Mesothelial cell of epicardium (in vitro differentiated cells): ENCODE data around the gene SCYL2. TPM values are rescaled to one million over a fixed set of nuclear protein-coding genes. Genes with fewer than 3 reads are reported as not detected.
A peak's percentile ranks its signal among the peaks of the same experiment; 100 is the strongest.

Experiments used
- DNase-seq, 2 experiments: peaks; one replicate each; pipeline ENCODE4 v3.0.0; 2021; ENCODE audit warnings: low spot score in 2 of 2; ENCODE audit not compliant: unreplicated experiment in 2 of 2
- H3K27ac Mint-ChIP-seq: 2 replicates; pipeline ENCODE4 v1.8.0; 2021; ENCODE audit warnings: mixed read lengths
- H3K27me3 Mint-ChIP-seq: 2 replicates; pipeline ENCODE4 v1.8.0; 2021; ENCODE audit warnings: low read depth, mixed read lengths
- H3K36me3 Mint-ChIP-seq: 2 replicates; pipeline ENCODE4 v1.8.0; 2021; ENCODE audit warnings: mixed read lengths
- H3K4me1 Mint-ChIP-seq: 2 replicates; pipeline ENCODE4 v1.8.0; 2021; ENCODE audit warnings: mixed read lengths
- H3K4me3 Mint-ChIP-seq: 2 replicates; pipeline ENCODE4 v1.8.0; 2021; ENCODE audit warnings: mild to moderate bottlenecking, moderate library complexity, mixed read lengths
- H3K9me3 Mint-ChIP-seq: 2 replicates; pipeline ENCODE4 v1.8.0; 2021; ENCODE audit warnings: mixed read lengths
- CTCF ChIP-seq: fragments of 200-600 bp; sonication (generic); IDR thresholded peaks from one replicate; pipeline ENCODE4 v1.5.0; 2021; ENCODE audit warnings: antibody characterized with exemption; ENCODE audit not compliant: unreplicated experiment
- total RNA-seq: library from RNA; stranded (reverse); gene quantifications from 3 replicates; pipeline ENCODE4 v1.2.1, GENCODE V29; 2021

The SCYL2 gene
- total RNA-seq, 1 donor from 2014 or later: 55.5 TPM

DNA sequence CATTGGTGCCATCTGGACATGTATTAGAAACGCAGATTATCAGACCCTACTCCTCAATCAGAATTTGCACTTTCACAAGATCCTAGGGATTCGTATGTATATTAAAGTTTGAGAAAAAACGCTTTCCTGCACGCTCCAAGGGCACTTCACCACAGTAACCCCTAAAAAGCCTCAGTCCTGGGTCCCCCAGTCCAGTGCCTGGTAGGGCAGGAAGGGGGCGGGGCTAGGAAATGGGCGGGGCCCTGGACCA, 467 bp upstream of the SCYL2 start:
- H3K4me3 Mint-ChIP-seq: peak overlapping the region; percentile 99
- peaks cover 22% of the 10 kb centered on the region for H3K4me1 Mint-ChIP-seq
- H3K27ac Mint-ChIP-seq: peak overlapping the region; percentile 99
- H3K36me3 Mint-ChIP-seq: no peaks in the 10 kb centered on the region
- DNase-seq: peak; percentile 91 to 96
- TF ChIP-seq CTCF: no peak
- no peaks in the 10 kb centered on the region for H3K27me3 Mint-ChIP-seq
- no peaks in the 10 kb centered on the region for H3K9me3 Mint-ChIP-seq

- H3K9me3 Mint-ChIP-seq: no peaks in the 10 kb centered on the region
- H3K4me1 Mint-ChIP-seq: peaks cover 26% of the 10 kb centered on the region
- no peak for TF ChIP-seq CTCF
- H3K27ac Mint-ChIP-seq: peak overlapping the region; percentile 94
- DNase-seq: peak in 1 of 2 experiments; percentile 32
- no peaks in the 10 kb centered on the region for H3K27me3 Mint-ChIP-seq
- H3K4me3 Mint-ChIP-seq: peak overlapping the region; percentile 99
- H3K36me3 Mint-ChIP-seq: no peaks in the 10 kb centered on the region
Measured at GRCh38 chr12:100267603-100268281, 765 bp downstream of the SCYL2 start.

DNA sequence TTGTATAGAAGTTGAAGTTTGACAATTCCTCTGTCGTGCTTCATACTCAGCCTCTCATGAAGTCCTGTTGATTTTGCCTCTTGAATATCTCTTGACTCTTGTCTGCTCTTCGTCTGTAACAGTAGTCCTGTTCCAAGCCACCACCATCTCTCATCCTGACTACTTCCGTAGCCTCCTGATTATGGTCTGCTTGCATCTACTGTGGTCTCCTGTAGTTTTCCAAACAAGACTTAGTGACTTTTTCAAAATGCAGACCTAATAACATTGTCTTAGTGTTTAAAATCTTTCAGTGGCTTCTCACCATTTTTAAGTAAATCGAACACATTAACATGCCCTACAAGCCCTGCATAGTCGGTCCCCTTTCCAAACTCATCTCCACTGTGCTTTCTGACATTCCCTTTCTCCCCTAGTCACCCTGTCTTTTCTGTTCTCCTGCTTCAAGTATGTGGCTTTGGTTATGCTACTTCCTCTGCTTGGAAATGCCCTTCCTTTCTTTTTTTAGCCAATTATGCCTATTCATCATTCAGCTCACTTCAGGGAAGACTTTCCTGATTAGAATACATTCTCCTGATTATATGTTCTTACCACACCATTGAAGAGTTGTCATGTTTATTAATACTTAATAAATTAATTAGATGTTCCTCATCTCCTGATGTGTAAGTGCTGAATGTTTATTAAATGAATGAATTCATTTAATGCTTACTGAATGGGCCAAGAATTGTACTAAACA, 2.0 kb downstream of the SCYL2 start:
- no peaks in the 10 kb centered on the region for H3K27me3 Mint-ChIP-seq
- TF ChIP-seq CTCF: no peak
- H3K9me3 Mint-ChIP-seq: no peaks in the 10 kb centered on the region
- peaks cover 38% of the 10 kb centered on the region for H3K4me1 Mint-ChIP-seq
- H3K4me3 Mint-ChIP-seq: peak overlapping the region; percentile 99
- H3K36me3 Mint-ChIP-seq: no peaks in the 10 kb centered on the region
- DNase-seq: no peak
- H3K27ac Mint-ChIP-seq: peak overlapping the region; percentile 43

GRCh38 chr12:100273782-100274181, 6.8 kb downstream of the SCYL2 start:
- no peak overlapping the region for H3K4me3 Mint-ChIP-seq
- TF ChIP-seq CTCF: no peak
- H3K4me1 Mint-ChIP-seq: peaks cover 39% of the 10 kb centered on the region
- H3K27me3 Mint-ChIP-seq: no peaks in the 10 kb centered on the region
- H3K9me3 Mint-ChIP-seq: peaks cover 11% of the 10 kb centered on the region
- H3K27ac Mint-ChIP-seq: peak overlapping the region; percentile 14
- no peak for DNase-seq
- H3K36me3 Mint-ChIP-seq: peaks cover 17% of the 10 kb centered on the region

- Mint-ChIP-seq H3K4me3 (no peak overlapping the region), H3K9me3 (peaks cover 11% of the 10 kb centered on the region), H3K4me1 (peaks cover 34% of the 10 kb centered on the region), H3K27ac (peak overlapping the region; percentile 47), H3K27me3 (no peaks in the 10 kb centered on the region), H3K36me3 (peaks cover 17% of the 10 kb centered on the region)
- TF ChIP-seq CTCF: no peak
- DNase-seq: no peak
Measured at GRCh38 chr12:100274291-100274690, 7.3 kb downstream of the SCYL2 start.
